Esophagus squamous epithelium (tissue), 4 donors: ENCODE results near the gene TRAM2.

Experiments
- POLR2A ChIP-seq, 4 donors: fragments of 450-650 bp; IDR thresholded peaks; one replicate each; pipeline ENCODE4 v1.6.1; 2017; ENCODE audit warnings: antibody characterized with exemption in 4 of 4, mild to moderate bottlenecking in 4 of 4, moderate library complexity in 3 of 4
- TF ChIP-seq, protein P1 (sequence below), 6 experiments: fragments of 450-650 bp in 4 of 6; fragments of 200-600 bp in 2 of 6; sonication (generic) in 2 of 6; IDR thresholded peaks; one replicate each; pipeline ENCODE4 v1.5.1; 2016 to 2019; ENCODE audit warnings: antibody characterized with exemption in 6 of 6, mild to moderate bottlenecking in 4 of 6, moderate library complexity in 4 of 6

- no peak for TF ChIP-seq POLR2A (IDR thresholded peaks at IDR 0.05)
- TF ChIP-seq, protein P1, sequence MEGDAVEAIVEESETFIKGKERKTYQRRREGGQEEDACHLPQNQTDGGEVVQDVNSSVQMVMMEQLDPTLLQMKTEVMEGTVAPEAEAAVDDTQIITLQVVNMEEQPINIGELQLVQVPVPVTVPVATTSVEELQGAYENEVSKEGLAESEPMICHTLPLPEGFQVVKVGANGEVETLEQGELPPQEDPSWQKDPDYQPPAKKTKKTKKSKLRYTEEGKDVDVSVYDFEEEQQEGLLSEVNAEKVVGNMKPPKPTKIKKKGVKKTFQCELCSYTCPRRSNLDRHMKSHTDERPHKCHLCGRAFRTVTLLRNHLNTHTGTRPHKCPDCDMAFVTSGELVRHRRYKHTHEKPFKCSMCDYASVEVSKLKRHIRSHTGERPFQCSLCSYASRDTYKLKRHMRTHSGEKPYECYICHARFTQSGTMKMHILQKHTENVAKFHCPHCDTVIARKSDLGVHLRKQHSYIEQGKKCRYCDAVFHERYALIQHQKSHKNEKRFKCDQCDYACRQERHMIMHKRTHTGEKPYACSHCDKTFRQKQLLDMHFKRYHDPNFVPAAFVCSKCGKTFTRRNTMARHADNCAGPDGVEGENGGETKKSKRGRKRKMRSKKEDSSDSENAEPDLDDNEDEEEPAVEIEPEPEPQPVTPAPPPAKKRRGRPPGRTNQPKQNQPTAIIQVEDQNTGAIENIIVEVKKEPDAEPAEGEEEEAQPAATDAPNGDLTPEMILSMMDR (IDR thresholded peaks at IDR 0.05): no peak
Measured at GRCh38 chr6:52510213-52510562, 66.7 kb downstream of the TRAM2 start.
